Adrenal gland (tissue), 5 donors: Measurements from ENCODE around the gene BCL11A.

Experiments
- CTCF ChIP-seq, 6 experiments: fragments of 450-650 bp in 4 of 6; fragments of 200-600 bp in 2 of 6; sonication (generic) in 1 of 6; IDR thresholded peaks; 1 replicate in 5 of 6; 2 replicates in 1 of 6; pipeline versions ENCODE4 v1.5.1 to v1.8.0; 2016 to 2021; ENCODE audit warnings: antibody characterized with exemption in 6 of 6, mild to moderate bottlenecking in 2 of 6, moderate library complexity in 1 of 6
- POLR2A ChIP-seq, 2 donors: fragments of 450-650 bp; IDR thresholded peaks; one replicate each; pipeline ENCODE4 v1.6.1; 2017; ENCODE audit warnings: antibody characterized with exemption in 2 of 2, mild to moderate bottlenecking in 2 of 2, moderate library complexity in 1 of 2
- donor health status: DM: no; HTN: no; CAD: no.

- no peak for TF ChIP-seq CTCF (IDR thresholded peaks at IDR 0.05)
- no peak for TF ChIP-seq POLR2A (IDR thresholded peaks at IDR 0.05)
Measured at GRCh38 chr2:60516826-60517225, 36.6 kb downstream of the BCL11A start.
